ENCODE data around the gene GALNTL6. TPM values are rescaled to one million over a fixed set of nuclear protein-coding genes. Genes with fewer than 3 reads are reported as not detected.
"Not testable (repeated sequence)": the region's sequence is repeated elsewhere in the genome, so short reads cannot be mapped to it uniquely, and the experiment has no call there.

GALNTL6 gene
- total RNA-seq, 1 donor from 2014 or later: 0.16 TPM

DNA sequence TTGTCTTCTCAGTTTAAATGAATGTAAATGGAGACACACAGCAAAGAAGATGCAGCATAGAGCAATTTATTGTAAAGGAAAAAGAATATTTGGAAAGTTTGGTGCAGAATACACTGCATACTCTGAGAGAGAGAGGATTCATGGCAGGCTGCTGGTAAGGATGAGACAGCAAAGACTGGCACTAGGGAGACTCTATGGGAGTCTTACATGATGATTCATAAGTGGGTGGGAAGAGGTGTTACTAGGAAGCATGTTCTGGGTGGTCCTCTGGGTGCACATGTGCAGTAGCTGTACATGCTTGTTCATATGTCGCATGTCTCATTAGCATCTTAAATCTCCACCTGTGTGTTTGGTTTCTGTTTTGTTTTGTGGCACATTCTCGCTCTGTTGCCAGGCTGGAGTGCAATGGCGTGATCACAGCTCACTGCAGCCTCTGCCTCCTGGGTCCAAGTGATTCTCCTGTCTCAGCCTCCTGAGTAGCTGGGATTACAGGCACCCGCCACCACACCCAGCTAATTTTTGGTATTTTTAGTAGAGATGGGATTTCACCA lies 1164.4 kb downstream of the GALNTL6 start:
- DNase-seq (ENCODE audit: low spot score): not testable (repeated sequence)

DNA sequence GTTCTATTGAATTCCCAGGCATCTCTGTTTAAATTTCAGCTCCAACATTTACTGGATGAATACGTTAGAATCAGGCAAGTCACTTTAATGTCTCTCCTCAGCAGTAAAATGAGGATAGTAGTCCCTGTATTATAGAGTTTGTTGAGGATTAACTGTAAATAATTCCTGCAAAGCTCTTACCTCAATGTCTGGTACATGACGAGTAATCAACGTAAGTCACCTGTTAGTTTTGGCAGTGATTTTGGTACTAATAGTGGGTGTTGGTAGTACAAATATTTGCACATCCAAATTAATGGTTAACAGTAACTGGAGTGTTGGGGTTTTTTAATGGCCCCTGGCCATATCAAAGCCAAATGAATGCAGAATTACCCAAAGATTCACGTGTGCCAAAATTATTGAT lies 1165.6 kb downstream of the GALNTL6 start:
- DNase-seq (ENCODE audit: low spot score): no peak

DNA sequence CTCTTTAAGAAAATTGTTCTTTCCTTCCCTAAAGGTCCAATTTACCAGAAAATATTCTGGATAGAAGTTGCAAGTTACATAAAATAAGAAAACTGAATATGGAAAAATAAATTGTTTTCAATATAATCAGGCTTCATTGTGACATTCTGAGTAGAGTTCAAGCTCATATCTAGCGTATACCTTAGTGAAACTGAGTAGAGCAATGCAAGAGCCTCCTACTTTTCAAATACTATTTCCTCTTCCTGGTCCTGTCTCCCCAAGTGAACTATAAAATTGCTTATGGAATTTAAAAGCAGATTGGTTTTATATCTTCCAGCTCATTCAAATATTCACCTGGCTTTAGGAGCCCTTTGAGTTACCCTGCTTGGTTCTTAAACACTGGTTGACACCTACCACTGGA lies 1166.1 kb downstream of the GALNTL6 start:
- no peak for DNase-seq (ENCODE audit: low spot score)

DNA sequence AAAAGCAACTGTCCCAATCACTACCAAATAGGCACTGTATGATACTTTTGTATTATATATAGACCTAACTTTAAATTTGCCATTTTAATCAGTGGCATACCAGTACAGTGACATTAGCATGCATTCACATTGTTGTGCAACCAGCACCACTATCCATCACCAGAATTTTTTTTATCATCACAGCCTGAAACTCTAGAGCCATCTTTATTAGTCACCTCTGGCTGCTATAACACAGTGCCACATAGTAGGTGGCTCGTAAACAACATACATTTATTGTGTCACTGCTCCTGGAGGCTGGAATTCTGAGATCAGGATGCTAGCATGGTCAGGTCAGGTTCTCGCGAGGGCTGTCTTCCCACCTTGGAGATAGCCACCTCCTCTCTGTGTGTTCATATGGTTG lies 1167.0 kb downstream of the GALNTL6 start:
- DNase-seq (ENCODE audit: low spot score): no peak

DNA sequence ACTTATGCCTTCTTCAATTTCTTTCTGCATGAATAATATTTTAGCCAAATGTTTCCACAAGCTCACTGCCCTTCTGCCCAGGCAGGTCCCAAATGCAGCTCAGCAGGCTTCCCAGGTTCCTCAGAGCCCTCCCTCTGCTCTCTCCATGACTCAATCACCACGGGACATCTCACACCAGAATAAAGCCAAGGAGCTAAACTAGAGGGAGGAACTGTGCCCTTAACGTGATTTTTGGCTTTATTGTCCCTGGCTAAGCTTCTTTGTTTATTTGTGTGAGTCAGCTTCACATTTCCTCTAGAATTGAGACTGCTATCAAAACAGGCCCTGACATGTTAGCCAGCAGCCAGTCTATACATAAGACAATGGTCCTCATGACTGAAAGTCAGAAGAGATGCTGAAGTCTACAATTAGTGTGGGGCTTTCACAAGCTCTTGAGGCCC lies 1169.0 kb downstream of the GALNTL6 start:
- no peak for DNase-seq (ENCODE audit: low spot score)

DNA sequence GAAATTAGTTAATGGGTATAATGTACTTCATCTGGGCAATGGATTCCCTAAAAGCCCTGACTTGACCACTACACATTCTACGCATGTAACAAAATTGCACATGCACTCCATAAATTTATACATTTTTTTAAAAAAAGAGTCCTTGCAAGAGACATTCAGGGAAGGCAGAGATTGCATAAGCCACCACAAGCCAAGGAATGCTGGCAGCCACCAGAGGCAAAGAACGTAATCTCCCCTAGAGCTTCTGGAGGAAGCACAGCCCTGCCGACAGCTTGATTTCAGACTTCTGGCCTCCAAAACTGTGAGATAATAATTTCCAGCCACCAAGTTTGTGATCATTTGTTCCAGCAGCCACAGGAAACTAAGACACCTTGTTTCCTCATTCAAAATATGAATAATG lies 1169.8 kb downstream of the GALNTL6 start:
- DNase-seq (ENCODE audit: low spot score): no peak

DNA sequence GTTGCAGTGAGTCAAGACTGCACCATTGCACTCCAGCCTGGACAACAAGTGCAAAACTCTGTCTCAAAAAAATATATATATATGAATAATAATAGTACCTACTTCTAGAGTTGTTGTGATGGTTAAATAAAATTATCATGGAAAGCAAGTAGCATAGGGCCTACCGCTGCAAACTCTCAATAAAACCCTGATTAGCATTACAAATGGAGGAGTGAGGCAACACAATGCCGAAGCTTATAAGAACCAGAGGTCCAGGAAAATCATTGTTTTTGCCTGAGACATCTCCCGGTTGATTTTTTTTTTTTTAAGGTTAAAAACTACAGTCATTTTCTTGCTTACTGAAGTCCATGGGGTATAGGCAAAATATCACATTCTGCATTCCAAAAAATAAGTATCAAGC lies 1170.4 kb downstream of the GALNTL6 start:
- DNase-seq (ENCODE audit: low spot score): no peak

DNA sequence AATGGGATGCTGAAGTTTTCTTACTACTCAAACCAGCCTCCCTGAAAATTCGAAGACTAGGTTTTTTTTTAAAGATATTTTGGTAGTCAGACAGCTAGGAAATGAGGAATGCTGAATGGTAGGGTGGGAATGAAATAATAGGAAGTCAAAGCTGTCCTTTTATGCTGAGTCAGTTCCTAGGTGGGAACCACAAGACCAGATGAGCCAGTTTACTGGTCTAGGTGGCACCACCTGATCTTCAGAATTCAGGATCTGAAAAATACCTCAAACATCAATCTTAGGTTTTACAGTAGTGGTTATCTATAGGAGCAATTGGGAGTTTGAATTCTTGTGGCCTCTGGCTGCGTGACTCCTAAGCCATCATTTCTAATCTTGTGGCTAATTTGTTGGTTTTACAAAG lies 1172.3 kb downstream of the GALNTL6 start:
- DNase-seq (ENCODE audit: low spot score): no peak

DNA sequence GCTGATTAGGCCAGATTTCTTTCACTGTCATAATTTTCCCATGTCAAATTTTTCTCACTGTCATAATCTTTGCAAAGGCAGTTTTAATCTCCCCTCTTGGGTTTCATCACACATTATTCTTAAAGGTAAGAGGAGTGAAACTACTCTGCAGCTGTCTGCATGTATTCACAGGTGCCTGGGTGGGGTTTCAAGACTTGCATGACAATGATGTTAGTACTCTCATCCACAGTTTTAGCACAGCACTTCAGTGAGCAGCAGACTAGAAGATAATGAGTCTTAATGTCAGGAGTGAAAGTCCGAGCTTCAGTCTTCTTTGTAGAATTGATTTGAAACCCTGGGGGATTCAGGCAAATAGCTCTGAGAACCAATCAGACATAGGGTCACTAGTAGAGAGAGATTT lies 1172.9 kb downstream of the GALNTL6 start:
- DNase-seq (ENCODE audit: low spot score): no peak

DNA sequence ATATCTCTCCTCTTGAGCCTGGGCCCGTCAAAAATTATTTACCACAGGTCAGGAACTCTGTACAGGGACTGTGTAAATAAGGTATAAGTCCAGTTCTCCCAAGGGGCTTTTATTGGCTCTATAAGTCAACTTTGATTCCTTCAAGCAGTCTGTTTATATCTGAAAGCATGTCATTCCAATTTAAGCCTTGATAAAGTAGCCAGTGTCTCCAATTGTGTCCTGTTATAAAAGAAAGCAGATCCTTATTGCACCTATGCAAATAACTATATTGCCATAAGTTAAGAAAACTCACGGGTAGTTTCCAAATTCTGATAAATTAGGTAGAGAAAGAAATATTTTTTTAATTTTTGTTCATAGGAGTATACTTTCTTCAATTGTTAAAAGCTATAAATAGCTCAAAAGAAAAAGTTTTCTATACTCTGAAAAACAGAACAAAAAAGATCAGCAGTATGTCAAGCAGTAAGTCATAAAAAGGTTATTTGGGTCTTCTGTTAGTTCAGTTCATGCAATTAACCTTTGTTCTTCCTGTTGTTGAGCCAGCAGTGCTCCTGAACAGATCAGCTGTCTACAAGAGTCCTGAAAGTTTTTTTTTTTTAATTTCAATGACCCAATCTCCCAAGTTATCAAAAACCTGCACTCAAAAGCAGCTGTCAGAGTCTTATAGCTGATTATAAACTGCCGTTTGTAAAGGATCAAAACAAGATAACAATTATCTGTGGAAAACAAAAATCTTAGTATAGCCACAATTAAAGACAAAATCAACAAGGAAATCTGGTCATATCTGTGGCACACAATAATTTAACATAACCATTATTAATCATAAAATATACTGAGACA lies 1177.0 kb downstream of the GALNTL6 start:
- no peak for DNase-seq (ENCODE audit: low spot score)

DNA sequence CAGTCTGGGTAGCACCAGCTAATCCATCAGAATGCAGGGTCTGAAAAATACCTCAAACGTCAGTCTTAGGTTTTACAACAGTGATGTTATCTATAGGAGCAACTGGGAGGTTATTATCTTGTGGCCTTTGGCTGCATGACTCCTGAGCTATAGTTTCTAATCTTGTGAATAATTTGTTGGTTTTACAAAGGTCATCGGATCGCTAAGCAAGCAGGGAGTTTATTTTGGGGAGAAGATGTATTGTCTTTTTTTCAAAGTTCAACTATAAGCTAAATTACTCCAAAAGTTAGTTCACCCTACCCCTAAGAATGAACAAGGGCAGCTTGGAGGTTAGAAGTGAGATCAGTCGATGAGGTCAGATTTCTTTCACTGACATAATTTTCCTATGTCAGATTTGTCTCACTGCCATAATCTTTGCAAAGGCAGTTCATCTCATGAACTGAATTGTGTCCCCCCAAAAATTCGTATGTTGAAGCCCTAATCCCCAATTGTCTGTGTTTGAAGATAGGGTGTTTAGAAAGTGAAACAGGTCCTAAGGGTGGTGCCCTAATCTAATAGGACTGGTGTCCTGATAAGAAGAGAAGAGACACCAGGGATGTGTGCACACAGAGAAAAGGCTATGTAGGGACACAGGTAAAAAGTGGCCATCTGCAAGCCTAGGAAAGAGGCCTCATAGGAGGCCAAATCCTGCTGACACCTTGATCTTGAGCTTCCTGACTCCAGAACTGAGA lies 1179.6 kb downstream of the GALNTL6 start:
- no peak for DNase-seq (ENCODE audit: low spot score)

DNA sequence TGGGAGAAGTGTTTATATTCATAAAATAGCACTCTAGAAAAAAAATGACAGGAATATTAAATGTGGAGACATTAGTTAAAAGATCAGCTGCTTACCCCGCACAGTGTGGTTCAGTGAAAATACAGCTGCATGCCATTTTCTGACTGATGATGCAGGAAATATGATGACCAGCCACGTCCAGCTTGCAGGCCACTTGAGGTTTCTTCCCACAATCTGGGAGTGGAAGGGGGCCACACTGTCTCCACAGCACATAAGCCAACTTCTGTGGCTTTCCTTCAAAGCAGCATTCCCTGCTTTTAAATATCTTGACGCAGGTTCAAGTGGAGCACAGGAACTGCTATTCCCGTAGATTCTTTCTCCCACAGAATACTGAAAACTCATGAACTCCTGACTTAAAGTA lies 1182.0 kb downstream of the GALNTL6 start:
- no peak for DNase-seq (ENCODE audit: low spot score)

DNA sequence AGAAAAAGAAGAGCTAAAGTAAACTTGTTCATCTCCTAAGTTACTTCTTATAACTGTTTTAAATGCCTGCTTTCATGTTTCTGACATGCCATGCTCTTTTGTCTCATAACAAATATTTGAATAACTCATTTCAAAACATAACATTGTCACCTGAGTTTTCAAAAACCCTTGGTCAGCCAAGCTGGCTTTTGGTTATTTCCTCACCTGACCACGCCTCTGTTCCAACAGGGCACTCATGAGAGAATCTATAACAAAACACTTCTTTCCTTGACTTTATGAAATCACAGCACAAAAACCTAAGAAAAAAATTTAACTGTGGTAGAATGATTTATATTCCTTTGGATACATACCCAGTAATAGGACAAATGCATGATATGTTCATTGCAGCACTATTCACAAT lies 1182.5 kb downstream of the GALNTL6 start:
- DNase-seq (ENCODE audit: low spot score): no peak

DNA sequence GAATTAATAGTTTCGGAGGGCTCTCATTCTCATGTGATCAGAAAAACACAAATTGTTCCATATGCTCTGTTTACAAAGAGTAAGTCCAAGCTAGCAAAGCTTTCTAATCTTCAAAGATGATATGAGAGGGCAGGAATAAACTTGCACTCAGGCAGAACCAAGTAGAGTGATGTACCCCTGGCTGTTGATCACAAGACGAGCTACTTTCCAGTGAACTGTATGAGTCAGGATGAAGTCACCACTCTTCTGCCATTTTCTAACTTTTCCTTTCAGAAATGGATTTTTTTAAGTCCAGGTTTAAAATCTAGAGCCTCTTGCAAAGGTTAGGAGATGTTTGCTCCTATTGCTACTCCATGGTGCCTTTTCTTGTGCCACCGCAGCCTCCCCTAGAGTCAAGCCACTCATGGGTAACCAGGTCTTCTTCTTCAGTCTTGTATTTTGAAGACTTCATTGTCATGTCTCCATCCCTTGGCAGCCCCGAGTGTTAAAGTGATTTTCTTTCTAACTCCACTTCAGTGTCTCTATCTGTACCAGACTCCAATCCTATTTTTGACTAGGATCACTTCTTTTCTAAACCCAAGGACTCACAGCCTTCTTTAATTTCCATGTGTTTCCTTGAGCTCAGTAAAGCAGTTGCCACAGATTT lies 1183.5 kb downstream of the GALNTL6 start:
- DNase-seq (ENCODE audit: low spot score): no peak

DNA sequence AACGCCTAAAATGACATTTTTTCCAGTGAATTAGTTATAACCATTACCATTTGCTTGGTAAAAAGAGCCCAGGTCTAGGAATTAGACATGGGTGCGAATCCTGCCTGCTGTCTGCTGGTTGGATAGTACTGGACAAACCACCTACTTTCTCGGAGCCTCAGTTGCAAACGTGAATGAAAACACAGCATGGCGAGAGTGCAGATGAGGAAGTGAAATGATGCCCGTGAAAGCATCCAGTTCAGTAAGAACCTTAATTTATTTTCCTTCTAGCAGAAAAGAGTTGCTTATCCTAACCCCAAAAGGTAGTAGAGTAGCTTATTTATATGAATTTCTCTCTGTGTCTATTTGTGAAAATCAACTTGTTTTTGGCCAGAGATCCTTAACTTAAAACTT lies 1184.0 kb downstream of the GALNTL6 start:
- DNase-seq (ENCODE audit: low spot score): no peak

DNA sequence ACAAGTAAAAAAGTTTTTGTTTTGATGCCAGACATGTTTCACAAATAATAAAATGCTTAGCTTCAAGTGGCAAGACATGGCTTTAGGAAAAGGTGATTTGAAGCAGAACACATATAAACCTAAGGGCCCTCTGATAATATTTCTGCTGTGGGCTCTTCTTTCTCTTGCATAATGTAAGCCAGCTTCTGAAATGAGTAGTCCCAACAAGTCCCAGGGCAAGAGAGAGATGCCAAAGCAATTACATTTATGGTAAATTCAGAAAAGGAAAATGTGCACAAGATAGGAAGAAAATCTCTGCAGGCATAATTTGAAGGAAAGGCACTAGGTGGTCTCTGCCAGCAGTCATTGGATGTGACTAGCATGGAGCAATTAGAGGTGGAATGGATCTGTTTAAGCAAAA lies 1184.7 kb downstream of the GALNTL6 start:
- DNase-seq (ENCODE audit: low spot score): no peak

DNA sequence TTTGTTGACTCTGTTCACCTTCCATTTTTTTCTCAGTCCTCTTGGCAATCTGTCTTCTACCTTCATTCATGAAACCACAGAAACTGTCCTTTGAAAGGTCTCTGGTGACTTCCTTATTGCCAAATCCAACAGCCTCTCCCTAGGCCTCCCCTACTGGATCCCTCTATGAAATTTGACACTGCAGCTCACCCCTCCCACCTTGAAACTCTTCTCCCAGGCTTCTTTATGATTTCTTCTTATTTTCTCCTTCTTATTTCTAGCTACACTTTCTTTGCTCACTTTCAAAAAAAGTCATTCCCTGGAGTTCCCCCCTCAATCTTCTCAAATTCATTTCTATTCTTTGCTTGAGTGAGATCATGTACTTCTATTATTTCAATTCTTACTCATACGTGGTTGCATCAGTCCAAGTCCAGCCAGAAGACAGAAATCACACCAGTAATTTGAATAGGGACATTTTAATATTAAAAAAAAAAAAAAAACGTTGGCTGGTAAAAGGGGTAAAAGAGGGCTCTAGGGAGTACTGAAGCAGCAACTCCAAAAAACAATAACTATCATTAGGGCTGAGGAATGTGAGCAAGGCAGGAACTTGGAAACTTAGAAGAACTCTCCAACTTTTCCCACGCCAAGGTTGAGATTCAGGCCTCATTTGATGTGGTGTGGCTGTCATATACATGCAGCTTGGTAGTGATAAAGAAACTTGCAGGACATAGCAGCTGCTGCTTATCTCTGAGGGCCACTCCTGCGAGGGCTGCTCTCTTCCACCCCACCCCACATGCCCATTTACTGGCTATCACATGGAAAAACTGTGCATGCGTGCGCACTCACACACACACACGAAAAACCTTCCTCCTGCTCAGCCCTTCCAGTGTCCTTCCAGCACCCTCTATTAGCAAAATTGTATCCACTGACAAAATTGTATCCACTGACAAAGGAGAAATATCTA lies 1185.6 kb downstream of the GALNTL6 start:
- no peak for DNase-seq (ENCODE audit: low spot score)

DNA sequence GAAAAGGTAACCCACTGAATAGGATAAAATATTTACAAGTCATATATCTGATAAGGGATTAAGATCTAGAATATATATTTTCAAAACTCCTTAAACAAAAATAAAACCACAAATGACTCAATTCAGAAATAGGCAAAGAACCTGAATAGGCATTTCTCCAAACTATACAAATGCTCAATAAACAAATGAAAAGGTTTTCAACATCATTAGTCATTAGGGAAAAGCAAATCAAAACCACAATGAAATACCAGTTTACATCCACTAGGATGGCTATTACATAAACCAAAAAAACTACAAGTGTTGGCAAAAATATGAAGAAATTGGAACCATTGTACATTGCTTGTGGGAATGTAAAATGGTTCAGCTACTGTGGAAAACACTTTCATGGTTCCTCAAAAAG lies 1188.4 kb downstream of the GALNTL6 start:
- DNase-seq (ENCODE audit: low spot score): no peak

DNA sequence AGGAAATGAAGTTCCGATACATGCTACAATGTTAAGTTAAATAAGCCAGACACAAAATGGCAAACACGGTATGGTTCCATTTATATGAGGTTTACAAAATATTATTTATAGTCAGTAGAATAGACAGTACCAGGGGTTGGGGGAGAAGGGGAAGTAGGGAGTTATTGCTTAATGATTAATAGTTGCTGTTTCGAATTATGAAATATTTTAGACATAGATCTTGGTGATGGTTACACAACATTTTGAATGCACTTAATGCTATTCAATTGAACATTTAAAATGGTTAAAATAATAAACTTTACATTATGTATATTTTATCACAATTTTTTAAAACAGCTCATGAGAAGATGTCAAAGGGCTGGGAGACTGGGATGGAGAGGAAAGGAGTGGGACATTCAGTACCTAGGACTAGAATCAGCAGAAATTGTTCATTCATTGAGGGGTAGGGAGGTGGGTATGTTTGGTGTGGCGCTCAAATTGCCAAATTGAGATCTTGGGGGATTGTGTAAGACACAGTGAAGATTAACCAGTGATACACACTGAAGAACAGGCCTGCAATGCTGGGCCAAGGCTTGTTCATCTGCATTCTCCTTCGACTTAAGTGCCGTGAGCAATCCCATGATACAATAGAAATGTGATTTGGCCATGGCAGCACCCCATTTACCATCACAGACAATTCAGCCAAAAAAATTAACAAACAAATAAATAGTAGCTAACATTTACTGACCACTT lies 1189.8 kb downstream of the GALNTL6 start:
- DNase-seq (ENCODE audit: low spot score): no peak

Measured in mesenteric fat pad (tissue), 1 donor.